WERI-Rb-1 (cell line): Measurements from ENCODE around the gene RAD17.
"Not testable (repeated sequence)": the region's sequence is repeated elsewhere in the genome, so short reads cannot be mapped to it uniquely, and the experiment has no call there.

ENCODE experiments used
- DNase-seq: peaks from one replicate; pipeline ENCODE4 v3.0.0-alpha.2; 2020
- H3K27ac ChIP-seq: fragments of 250-450 bp; sonication (Bioruptor Pico); 2 replicates; pipeline ENCODE4 v1.5.1; 2020; ENCODE audit warnings: mild to moderate bottlenecking, moderate library complexity
- H3K27me3 ChIP-seq: fragments of 250-450 bp; sonication (Bioruptor Pico); 2 replicates; pipeline ENCODE4 v1.5.1; 2021; ENCODE audit warnings: mild to moderate bottlenecking, low read depth, moderate library complexity; ENCODE audit not compliant: insufficient read depth, severe bottlenecking
- H3K36me3 ChIP-seq: fragments of 250-450 bp; sonication (Bioruptor Pico); 2 replicates; pipeline ENCODE4 v1.5.1; 2020; ENCODE audit warnings: mild to moderate bottlenecking, moderate library complexity
- H3K4me3 ChIP-seq: 2 replicates; pipeline ENCODE4 v1.5.1; 2011; ENCODE audit warnings: low read depth, mild to moderate bottlenecking, control low read depth, low read length
- H3K9me3 ChIP-seq: fragments of 250-450 bp; sonication (Bioruptor Pico); 2 replicates; pipeline ENCODE4 v1.5.1; 2021; ENCODE audit warnings: mild to moderate bottlenecking, moderate library complexity; ENCODE audit not compliant: severe bottlenecking
- CTCF ChIP-seq: IDR thresholded peaks from 2 replicates; pipeline ENCODE4 v1.5.1; 2011; ENCODE audit warnings: low read depth, mild to moderate bottlenecking, control low read depth, inconsistent platforms, low read length

The RAD17 gene

GRCh38 chr5:69360442-69360841, 9.2 kb upstream of the RAD17 start:
- peaks cover 37% of the 10 kb centered on the region for H3K36me3 ChIP-seq
- TF ChIP-seq CTCF: no peak
- no peak overlapping the region for H3K27ac ChIP-seq
- no peaks in the 10 kb centered on the region for H3K27me3 ChIP-seq
- H3K9me3 ChIP-seq: no peaks in the 10 kb centered on the region
- no peak for DNase-seq
- no peak overlapping the region for H3K4me3 ChIP-seq

- Histone ChIP-seq H3K9me3 (no peaks in the 10 kb centered on the region), H3K27ac (no peak overlapping the region), H3K4me3 (no peak overlapping the region), H3K27me3 (no peaks in the 10 kb centered on the region), H3K36me3 (peaks cover 46% of the 10 kb centered on the region)
- DNase-seq: no peak
- TF ChIP-seq CTCF: peak; percentile 43; the same call in 1 of the 2 replicates
Measured at GRCh38 chr5:69364414-69364813, 5.2 kb upstream of the RAD17 start.

- Histone ChIP-seq H3K9me3 (no peaks in the 10 kb centered on the region), H3K27ac (no peak overlapping the region), H3K27me3 (no peaks in the 10 kb centered on the region), H3K4me3 (no peak overlapping the region), H3K36me3 (peaks cover 47% of the 10 kb centered on the region)
- DNase-seq: no peak
- TF ChIP-seq CTCF: no peak
Measured at GRCh38 chr5:69364850-69365249, 4.8 kb upstream of the RAD17 start.

- Histone ChIP-seq H3K36me3 (peaks cover 38% of the 10 kb centered on the region), H3K27me3 (no peaks in the 10 kb centered on the region), H3K4me3 (peak overlapping the region; percentile 91)
Measured at GRCh38 chr5:69367697-69368279, 1.8 kb upstream of the RAD17 start.

GRCh38 chr5:69368458-69369339, 919 bp upstream of the RAD17 start:
- TF ChIP-seq CTCF: no peak
- Histone ChIP-seq H3K27me3 (no peaks in the 10 kb centered on the region), H3K4me3 (peak overlapping the region; percentile 91), H3K9me3 (no peaks in the 10 kb centered on the region), H3K27ac (peak overlapping the region; percentile 100), H3K36me3 (peaks cover 31% of the 10 kb centered on the region)
- no peak for DNase-seq

More at GRCh38 chr5:69367697-69368279, 1.8 kb upstream of the RAD17 start:
- no peak for DNase-seq
- no peak overlapping the region for H3K27ac ChIP-seq
- no peaks in the 10 kb centered on the region for H3K9me3 ChIP-seq
- no peak for TF ChIP-seq CTCF

- H3K36me3 ChIP-seq: peaks cover 30% of the 10 kb centered on the region
- H3K4me3 ChIP-seq: peak overlapping the region; percentile 91
- not testable (repeated sequence) for H3K9me3 ChIP-seq, H3K27me3 ChIP-seq
- H3K27ac ChIP-seq: peak overlapping the region; percentile 100
- peak; percentile 41 for DNase-seq
Measured at GRCh38 chr5:69370335-69370734, 717 bp downstream of the RAD17 start.
